ENCODE data around the gene CYFIP1. TPM values are rescaled to one million over a fixed set of nuclear protein-coding genes. Genes with fewer than 3 reads are reported as not detected.

Gene CYFIP1
- total and polyA plus RNA-seq, 2 of the 8 experiments (the other 6 are each of a cell fraction or from before 2014, with no cell fraction given), result 38.6 to 81.7 TPM

DNA sequence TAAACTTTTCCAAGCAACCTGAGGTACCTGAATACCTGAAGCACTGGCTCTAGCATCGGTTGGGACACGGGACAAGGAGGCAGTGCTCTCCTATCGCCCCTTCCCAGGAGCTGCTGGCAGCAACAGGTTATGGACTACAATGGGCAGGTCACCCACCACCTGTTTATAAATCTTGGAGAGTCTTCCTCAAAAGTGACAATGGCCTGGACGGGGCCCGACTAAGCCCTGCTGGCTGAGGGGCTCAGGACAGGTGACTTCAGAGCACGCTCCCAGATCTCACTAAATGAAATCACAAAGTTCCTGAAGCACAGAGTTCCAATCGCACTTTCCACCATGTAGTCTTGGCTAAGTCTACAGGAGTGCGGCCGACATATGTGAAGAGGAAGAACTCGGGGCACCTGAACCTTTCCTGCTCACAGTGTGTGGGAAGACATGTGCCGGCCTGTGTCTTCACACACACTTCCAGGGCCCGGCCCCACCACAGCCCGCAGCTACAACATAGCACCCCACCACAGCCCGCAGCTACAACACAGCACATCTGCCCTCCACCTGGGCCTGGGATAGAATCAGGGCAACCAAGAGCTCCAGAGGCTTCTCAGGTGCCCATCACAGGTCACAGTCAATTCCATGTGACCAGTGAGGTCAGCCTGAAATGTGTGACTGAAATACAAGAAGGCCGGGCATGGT is 12.9 kb downstream of the CYFIP1 start (continued):
- no peak for TF ChIP-seq POLR2AphosphoS5 (IDR thresholded peaks at IDR 0.05; ENCODE audit: low read depth, low read length)
- no peak for TF ChIP-seq GABPA (IDR thresholded peaks at IDR 0.05; ENCODE audit: borderline replicate concordance, insufficient read depth, low read length)
- TF ChIP-seq, protein P1, sequence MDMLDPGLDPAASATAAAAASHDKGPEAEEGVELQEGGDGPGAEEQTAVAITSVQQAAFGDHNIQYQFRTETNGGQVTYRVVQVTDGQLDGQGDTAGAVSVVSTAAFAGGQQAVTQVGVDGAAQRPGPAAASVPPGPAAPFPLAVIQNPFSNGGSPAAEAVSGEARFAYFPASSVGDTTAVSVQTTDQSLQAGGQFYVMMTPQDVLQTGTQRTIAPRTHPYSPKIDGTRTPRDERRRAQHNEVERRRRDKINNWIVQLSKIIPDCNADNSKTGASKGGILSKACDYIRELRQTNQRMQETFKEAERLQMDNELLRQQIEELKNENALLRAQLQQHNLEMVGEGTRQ (IDR thresholded peaks at IDR 0.05; ENCODE audit: low read length), result no peak
- TF ChIP-seq CREB1 (IDR thresholded peaks at IDR 0.05), result no peak

Measured in H1 (cell line).